ENCODE measurements around the gene SATB1.

Gene SATB1

DNA sequence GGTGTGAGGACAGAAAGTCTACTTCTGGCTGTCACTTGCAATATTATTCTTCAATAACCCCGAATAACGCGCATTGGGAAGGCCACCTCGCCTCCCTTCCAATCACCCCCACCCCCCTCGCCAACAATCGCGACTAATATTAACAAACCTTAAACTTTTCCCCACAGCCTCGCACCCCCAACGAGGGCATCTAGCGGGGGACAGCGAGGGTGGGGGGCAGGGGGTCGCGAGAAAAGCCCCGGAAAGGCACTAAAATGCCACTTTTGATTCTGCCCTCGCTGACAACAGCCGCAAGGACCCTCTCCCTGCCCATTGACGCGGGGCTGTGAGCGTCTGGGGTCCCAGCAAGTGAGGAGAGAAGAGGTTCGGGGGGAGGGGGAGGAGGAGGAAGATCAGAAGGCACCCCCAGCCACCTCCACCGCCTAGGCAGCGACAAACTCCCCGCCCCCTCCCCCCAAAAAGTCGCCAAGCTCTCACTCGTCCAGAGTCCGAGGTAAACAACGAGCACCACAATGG is 868 bp downstream of the SATB1 start:
- Mint-ChIP-seq H3K4me3 (peak overlapping the region; percentile 89), H3K27ac (peak overlapping the region; percentile 91), H3K36me3 (ENCODE audit: low read depth) (peaks cover 66% of the 10 kb centered on the region), H3K27me3 (ENCODE audit: low read depth) (no peaks in the 10 kb centered on the region), H3K4me1 (ENCODE audit: low read depth) (peaks cover 64% of the 10 kb centered on the region), H3K9me3 (no peaks in the 10 kb centered on the region)
- DNase-seq (ENCODE audit: low spot score), result no peak

DNA sequence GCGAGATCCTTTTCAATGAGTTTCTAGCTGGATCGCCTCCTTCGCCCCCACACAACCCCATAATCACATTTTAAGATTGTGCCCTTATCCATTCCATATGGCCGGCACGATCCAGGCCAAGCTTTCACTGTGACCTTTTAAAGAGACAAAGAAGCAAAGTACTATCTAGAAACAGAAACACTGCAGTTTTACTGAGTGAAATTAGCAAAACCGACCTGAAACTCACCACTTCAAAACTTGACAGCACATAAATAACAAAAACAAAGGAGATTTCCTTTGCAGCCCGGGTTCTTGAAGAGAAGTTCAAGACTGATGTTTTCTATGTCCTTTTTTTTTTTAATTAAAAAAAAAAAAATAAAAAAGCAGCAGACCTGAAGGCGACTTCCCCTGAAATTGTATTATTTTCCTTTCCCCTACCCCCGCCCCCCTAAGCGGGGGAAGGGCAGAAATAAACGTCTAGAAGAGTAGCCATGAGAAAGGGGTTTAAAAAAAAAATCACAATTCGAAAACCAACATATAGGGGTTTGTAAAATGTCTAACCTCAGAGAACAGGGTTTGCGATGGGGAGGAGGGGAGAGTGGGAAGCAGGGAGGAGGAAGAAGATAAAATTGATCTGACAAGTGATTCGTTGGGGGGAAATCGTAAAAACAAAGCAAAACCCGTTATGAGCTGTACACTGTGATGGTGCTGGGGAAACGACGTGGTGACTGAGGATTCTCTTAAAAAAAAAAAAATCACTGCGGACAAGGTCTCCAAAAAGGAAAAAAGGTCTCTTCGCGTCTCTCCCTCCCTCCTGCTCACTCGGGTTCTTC is 1.5 kb downstream of the SATB1 start:
- Mint-ChIP-seq H3K36me3 (ENCODE audit: low read depth) (peaks cover 67% of the 10 kb centered on the region), H3K27me3 (ENCODE audit: low read depth) (no peaks in the 10 kb centered on the region), H3K4me3 (peak overlapping the region; percentile 89), H3K4me1 (ENCODE audit: low read depth) (peaks cover 64% of the 10 kb centered on the region), H3K9me3 (no peaks in the 10 kb centered on the region), H3K27ac (peak overlapping the region; percentile 91)
- peak; percentile 63 for DNase-seq (ENCODE audit: low spot score)

DNA sequence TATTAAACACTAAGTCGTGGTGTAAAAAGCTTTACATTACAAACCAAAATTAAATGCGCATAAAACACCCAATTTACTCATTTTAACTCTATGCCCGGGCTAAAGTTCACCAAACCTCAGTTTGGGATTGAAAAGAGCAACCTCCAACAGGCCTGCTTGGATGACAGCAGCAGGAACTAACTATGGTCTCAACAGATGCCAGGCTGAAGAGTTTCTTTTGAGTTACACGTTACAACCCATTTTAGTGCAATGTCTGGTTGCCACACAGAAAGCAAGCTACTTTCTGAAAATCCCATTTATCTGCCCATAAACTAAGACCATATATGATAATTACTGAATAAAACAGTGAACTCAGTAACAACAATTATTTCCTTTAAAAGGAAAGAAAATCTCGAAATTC is 2.2 kb downstream of the SATB1 start:
- DNase-seq (ENCODE audit: low spot score), result no peak
- H3K27me3 Mint-ChIP-seq (ENCODE audit: low read depth), result no peaks in the 10 kb centered on the region
- H3K36me3 Mint-ChIP-seq (ENCODE audit: low read depth), result peaks cover 69% of the 10 kb centered on the region
- peak overlapping the region; percentile 89 for H3K4me3 Mint-ChIP-seq
- H3K27ac Mint-ChIP-seq, result peak overlapping the region; percentile 91
- peaks cover 64% of the 10 kb centered on the region for H3K4me1 Mint-ChIP-seq (ENCODE audit: low read depth)
- no peaks in the 10 kb centered on the region for H3K9me3 Mint-ChIP-seq

DNA sequence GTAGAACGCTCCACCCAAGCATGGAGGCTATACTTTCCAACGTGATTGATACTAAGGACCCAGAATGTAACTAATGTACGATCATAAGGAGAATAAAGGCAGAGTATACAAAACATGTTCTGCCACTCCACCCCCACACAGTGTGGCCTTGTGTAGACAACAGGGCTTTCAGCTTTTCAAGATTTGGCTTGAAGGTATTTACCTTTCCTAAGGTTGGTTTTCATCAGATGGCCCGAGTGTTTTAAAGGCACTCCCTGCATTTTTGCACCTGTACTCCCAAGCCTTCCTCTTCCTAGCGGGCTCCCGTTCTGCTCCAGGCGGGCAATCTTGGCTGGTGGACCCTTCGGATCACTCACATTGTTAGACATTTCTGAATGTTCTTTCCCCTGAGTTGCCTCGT is 4.6 kb downstream of the SATB1 start:
- H3K27me3 Mint-ChIP-seq (ENCODE audit: low read depth), result no peaks in the 10 kb centered on the region
- peaks cover 69% of the 10 kb centered on the region for H3K4me1 Mint-ChIP-seq (ENCODE audit: low read depth)
- peaks cover 84% of the 10 kb centered on the region for H3K36me3 Mint-ChIP-seq (ENCODE audit: low read depth)
- peak overlapping the region; percentile 84 for H3K4me3 Mint-ChIP-seq
- H3K9me3 Mint-ChIP-seq, result no peaks in the 10 kb centered on the region
- H3K27ac Mint-ChIP-seq, result peak overlapping the region; percentile 90
- DNase-seq (ENCODE audit: low spot score), result no peak

DNA sequence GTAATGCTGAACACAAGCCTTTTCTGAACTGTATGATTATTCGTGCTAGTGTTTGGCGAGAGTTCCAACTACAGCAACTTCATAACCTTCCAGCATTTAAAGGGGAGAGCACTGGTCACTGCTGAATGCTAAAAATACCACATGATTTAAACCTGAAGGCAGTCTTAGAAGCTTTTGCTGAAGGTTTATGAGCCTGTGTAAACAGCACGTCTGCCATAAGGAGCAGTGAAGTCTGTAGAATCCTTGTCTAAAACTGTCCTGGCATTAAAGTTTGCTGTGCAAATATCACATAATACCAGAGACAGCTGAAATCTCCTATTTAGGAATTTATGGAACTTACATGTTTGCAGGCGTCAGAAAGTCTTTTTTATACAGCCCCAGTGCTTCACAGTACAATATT is 5.9 kb downstream of the SATB1 start:
- Mint-ChIP-seq H3K4me1 (ENCODE audit: low read depth) (peaks cover 78% of the 10 kb centered on the region), H3K4me3 (peak overlapping the region; percentile 84), H3K9me3 (no peaks in the 10 kb centered on the region), H3K36me3 (ENCODE audit: low read depth) (peaks cover 89% of the 10 kb centered on the region), H3K27ac (peak overlapping the region; percentile 90), H3K27me3 (ENCODE audit: low read depth) (no peaks in the 10 kb centered on the region)
- no peak for DNase-seq (ENCODE audit: low spot score)

DNA sequence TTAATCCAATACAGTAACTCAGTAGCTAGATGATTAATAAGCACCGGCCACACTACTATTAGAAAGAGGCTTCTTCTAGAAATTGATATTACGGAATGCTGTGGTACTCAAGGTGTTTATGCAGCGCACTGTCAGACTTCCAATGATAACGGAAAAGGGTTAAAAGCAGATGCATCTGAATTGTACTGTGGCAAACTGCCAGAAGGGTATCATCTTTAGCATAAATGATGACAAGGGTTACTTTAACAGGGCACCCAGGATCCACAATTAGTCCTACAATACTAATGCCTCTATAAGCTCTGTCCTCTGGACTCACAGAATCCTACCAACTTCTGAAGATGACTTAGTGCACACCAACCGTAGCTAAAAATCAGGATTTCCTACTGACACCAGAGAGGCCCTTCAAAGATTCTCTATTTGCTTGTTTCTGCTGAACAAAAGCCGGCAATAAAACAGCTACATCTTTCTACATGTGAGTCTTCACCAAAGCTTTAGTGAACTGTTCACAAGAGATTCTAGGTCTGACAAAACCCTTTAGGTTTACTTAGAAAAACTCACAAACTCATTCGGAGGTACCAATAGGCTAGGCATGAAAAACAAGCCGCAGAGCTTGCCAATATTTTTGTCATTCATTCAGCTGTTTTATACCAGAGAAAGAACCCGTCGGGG is 7.1 kb downstream of the SATB1 start:
- Mint-ChIP-seq H3K9me3 (no peaks in the 10 kb centered on the region), H3K27me3 (ENCODE audit: low read depth) (no peaks in the 10 kb centered on the region), H3K36me3 (ENCODE audit: low read depth) (peaks cover 86% of the 10 kb centered on the region), H3K27ac (peak overlapping the region; percentile 90), H3K4me1 (ENCODE audit: low read depth) (peaks cover 78% of the 10 kb centered on the region), H3K4me3 (peak overlapping the region; percentile 84)
- no peak for DNase-seq (ENCODE audit: low spot score)

DNA sequence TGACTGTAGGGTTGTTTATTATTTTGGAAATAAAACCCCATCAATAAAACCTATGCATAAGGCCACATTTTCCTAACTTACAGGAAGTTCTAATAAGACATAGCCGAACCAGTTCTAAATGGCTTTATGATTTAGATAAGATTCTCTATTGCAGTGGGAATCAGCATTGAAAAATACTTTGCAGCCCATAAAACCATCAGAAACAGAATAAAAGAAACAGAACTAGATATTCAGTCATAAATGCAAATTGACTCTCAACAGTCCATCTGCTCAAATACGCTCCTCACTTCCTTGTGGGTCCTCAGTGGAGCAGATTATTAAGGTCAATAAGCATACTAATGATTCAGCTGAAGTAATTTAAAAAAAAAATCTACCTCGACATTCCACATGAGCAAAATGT is 8.8 kb downstream of the SATB1 start:
- DNase-seq (ENCODE audit: low spot score), result no peak
- Mint-ChIP-seq H3K27me3 (ENCODE audit: low read depth) (no peaks in the 10 kb centered on the region), H3K4me1 (ENCODE audit: low read depth) (peaks cover 83% of the 10 kb centered on the region), H3K4me3 (peak overlapping the region; percentile 84), H3K27ac (peak overlapping the region; percentile 37), H3K9me3 (no peaks in the 10 kb centered on the region), H3K36me3 (ENCODE audit: low read depth) (peaks cover 83% of the 10 kb centered on the region)

DNA sequence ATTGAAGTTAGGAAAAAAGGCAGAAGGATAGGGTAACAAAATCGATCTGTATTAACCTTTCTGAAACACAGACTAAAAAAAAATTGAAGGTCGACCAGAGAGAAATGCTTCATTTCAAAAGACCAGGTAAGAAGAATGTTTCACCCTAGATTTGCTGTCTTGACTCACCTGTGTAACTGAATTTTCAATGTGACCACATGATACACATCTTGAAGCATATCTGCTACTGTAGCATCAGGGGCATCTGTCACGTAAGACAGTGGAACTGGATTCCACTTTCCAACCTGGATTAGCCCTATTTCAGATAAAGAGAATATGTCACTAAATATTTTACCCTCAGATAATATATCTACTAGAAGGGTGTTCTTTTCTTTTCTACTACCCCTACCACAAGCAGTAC is 9.3 kb downstream of the SATB1 start:
- Mint-ChIP-seq H3K9me3 (no peaks in the 10 kb centered on the region), H3K27ac (peak overlapping the region; percentile 37), H3K36me3 (ENCODE audit: low read depth) (peaks cover 81% of the 10 kb centered on the region), H3K4me1 (ENCODE audit: low read depth) (peaks cover 82% of the 10 kb centered on the region), H3K27me3 (ENCODE audit: low read depth) (no peaks in the 10 kb centered on the region), H3K4me3 (peak overlapping the region; percentile 84)
- no peak for DNase-seq (ENCODE audit: low spot score)

DNA sequence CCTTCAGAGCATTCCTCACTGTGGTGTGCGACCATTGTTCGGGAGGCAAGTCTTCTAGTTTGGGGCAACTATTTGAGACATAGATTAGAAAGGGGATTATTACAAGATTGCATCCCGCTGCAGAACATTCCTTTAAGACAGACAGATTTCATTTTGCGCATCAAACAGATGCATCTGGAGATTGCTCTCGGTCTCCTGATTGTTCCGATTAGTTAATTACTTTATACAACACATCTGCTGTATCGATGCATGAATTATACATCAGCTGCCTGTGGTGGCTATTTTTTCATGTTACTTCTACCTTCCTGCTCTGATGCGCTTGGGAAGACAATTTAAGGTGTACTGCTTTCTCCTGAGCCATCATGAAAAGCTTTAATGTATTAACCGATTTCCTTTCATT is 10.0 kb downstream of the SATB1 start:
- peaks cover 82% of the 10 kb centered on the region for H3K4me1 Mint-ChIP-seq (ENCODE audit: low read depth)
- no peak for DNase-seq (ENCODE audit: low spot score)
- no peak overlapping the region for H3K27ac Mint-ChIP-seq
- H3K27me3 Mint-ChIP-seq (ENCODE audit: low read depth), result no peaks in the 10 kb centered on the region
- H3K36me3 Mint-ChIP-seq (ENCODE audit: low read depth), result peaks cover 81% of the 10 kb centered on the region
- peak overlapping the region; percentile 84 for H3K4me3 Mint-ChIP-seq
- H3K9me3 Mint-ChIP-seq, result no peaks in the 10 kb centered on the region

DNA sequence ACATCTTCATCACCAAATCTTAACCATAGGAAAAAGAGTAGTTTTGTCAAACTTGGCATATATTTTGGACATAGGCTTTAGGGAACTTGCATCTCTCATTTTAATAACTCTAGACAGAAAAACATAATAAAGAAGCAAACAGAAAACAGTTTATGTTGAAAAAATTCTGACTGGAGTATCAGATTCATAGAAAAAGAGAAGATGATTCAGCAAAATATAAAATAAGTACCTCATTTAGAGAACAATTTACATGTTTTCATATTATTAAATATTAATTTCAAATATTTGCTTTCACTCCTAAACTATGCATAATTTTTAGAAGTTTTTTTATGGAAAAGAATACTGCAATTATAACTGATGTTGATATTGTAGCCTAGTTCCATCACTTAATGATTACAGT is 12.5 kb downstream of the SATB1 start:
- peak overlapping the region; percentile 64 for H3K4me3 Mint-ChIP-seq
- peaks cover 79% of the 10 kb centered on the region for H3K4me1 Mint-ChIP-seq (ENCODE audit: low read depth)

DNA sequence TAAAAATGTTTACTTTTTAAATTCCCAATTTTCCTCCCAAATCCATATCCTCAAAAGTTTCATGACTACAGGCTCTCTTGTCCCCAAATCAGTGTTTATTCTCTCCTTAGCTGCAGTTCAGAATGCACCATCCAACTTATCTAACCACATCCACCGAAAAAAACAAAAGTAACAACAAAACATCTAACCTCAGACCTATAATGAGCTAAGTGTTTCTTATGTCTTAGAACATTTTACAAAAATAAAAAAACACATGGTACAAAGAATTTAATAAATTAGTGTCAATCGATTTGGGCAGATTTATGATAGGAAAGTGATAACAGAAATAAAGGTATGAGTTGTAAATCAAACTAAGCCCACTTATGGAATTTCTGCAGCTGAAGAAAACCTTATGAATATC is 13.6 kb downstream of the SATB1 start:
- Mint-ChIP-seq H3K4me3 (peak overlapping the region; percentile 64), H3K4me1 (ENCODE audit: low read depth) (peaks cover 80% of the 10 kb centered on the region), H3K36me3 (ENCODE audit: low read depth) (peaks cover 77% of the 10 kb centered on the region), H3K27me3 (ENCODE audit: low read depth) (no peaks in the 10 kb centered on the region), H3K9me3 (no peaks in the 10 kb centered on the region), H3K27ac (peak overlapping the region; percentile 81)
- DNase-seq (ENCODE audit: low spot score), result no peak

More for the DNA sequence above, 12.5 kb downstream of the SATB1 start:
- Mint-ChIP-seq H3K27ac (peak overlapping the region; percentile 81), H3K27me3 (ENCODE audit: low read depth) (no peaks in the 10 kb centered on the region), H3K36me3 (ENCODE audit: low read depth) (peaks cover 79% of the 10 kb centered on the region), H3K9me3 (no peaks in the 10 kb centered on the region)
- DNase-seq (ENCODE audit: low spot score), result no peak

DNA sequence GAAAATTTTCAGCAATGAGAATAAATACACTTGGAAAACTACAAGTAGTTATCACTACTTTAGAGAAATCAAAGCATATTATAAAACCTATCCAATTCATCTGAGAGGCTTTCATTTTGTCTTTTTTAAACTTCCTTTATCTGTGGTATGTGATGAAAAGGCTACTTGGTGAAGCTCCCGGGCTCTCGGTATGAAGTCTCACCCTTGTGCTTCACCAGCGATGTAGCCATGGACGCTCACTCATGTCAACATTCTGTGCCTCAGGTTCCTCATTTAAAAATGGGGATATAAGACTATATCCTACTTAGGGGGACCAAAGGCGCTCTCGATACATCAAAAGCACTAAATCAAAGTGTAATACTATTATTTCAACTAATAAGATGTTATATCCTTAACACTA is 14.9 kb downstream of the SATB1 start:
- no peak for DNase-seq (ENCODE audit: low spot score)
- Mint-ChIP-seq H3K27me3 (ENCODE audit: low read depth) (no peaks in the 10 kb centered on the region), H3K27ac (peak overlapping the region; percentile 67), H3K36me3 (ENCODE audit: low read depth) (peaks cover 76% of the 10 kb centered on the region), H3K9me3 (no peaks in the 10 kb centered on the region), H3K4me3 (peak overlapping the region; percentile 78), H3K4me1 (ENCODE audit: low read depth) (peaks cover 81% of the 10 kb centered on the region)

DNA sequence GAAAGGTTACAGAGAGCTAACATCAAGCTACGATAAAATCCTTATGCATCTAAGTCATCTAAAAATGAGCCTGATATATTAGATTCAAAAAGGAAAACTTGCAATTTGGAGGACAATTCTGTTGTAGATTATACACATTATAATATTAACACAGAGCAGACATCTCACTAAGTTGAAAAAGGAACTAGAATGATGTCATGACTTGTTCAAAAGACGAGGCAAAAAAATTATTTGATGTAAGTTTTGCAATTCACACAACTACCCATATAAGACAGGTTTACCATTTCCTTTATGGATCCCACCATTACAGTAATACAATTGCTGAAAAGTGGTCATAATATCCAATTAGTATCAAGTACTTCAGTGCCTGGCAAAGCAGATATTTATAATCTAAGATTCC is 15.9 kb downstream of the SATB1 start:
- Mint-ChIP-seq H3K4me3 (peak overlapping the region; percentile 78), H3K27me3 (ENCODE audit: low read depth) (no peaks in the 10 kb centered on the region), H3K4me1 (ENCODE audit: low read depth) (peaks cover 82% of the 10 kb centered on the region), H3K27ac (peak overlapping the region; percentile 54), H3K36me3 (ENCODE audit: low read depth) (peaks cover 76% of the 10 kb centered on the region), H3K9me3 (no peaks in the 10 kb centered on the region)
- DNase-seq (ENCODE audit: low spot score), result no peak

DNA sequence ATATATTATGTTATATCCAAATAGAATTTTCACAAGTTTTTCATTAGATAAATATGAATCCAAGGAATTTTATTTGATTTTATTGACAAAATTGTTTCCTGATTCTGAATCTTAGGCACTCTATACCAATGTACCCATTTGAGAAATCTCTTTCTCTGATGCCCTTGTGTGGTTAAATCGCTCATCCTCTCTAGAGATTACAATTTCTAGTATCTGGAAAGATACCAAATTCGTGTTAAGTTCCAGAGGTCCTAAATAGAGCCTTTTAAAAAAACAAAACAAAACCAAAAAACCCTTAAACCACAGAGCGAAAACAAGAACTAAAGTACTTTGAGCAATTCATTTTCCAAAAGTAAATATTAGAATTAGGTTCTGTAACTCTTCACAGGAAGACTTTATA is 20.0 kb downstream of the SATB1 start:
- Mint-ChIP-seq H3K4me1 (ENCODE audit: low read depth) (peaks cover 93% of the 10 kb centered on the region), H3K4me3 (peak overlapping the region; percentile 79), H3K36me3 (ENCODE audit: low read depth) (peaks cover 82% of the 10 kb centered on the region), H3K27me3 (ENCODE audit: low read depth) (no peaks in the 10 kb centered on the region), H3K27ac (peak overlapping the region; percentile 89), H3K9me3 (no peaks in the 10 kb centered on the region)
- no peak for DNase-seq (ENCODE audit: low spot score)
